ENCODE data around the gene CCDC141. TPM values are rescaled to one million over a fixed set of nuclear protein-coding genes. Genes with fewer than 3 reads are reported as not detected.
"Not testable (repeated sequence)": the region's sequence is repeated elsewhere in the genome, so short reads cannot be mapped to it uniquely, and the experiment has no call there.

CCDC141 gene
- total RNA-seq, 1 donor from 2014 or later: not detected

DNA sequence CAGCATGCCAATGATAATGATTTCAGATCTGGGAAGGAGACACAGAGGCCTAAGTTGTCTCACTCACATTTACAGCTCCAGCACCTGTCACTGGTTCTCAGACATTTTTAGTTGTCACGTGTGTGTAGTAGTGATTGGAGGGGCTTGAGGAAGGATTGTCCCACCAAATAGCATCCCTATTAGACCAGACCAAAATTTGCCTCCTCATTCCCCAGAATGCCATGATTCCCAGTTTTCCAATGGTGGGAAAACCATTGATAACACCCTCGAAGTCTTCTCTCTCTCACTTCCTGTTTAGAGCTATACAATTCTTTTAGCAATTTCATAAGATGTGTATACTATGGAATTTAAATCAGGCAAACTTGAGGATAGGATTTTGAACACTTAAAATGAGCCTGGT lies 52.5 kb downstream of the CCDC141 start:
- no peak for DNase-seq (ENCODE audit: low read depth)
- TF ChIP-seq, protein P1, sequence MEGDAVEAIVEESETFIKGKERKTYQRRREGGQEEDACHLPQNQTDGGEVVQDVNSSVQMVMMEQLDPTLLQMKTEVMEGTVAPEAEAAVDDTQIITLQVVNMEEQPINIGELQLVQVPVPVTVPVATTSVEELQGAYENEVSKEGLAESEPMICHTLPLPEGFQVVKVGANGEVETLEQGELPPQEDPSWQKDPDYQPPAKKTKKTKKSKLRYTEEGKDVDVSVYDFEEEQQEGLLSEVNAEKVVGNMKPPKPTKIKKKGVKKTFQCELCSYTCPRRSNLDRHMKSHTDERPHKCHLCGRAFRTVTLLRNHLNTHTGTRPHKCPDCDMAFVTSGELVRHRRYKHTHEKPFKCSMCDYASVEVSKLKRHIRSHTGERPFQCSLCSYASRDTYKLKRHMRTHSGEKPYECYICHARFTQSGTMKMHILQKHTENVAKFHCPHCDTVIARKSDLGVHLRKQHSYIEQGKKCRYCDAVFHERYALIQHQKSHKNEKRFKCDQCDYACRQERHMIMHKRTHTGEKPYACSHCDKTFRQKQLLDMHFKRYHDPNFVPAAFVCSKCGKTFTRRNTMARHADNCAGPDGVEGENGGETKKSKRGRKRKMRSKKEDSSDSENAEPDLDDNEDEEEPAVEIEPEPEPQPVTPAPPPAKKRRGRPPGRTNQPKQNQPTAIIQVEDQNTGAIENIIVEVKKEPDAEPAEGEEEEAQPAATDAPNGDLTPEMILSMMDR (conservative IDR thresholded peaks at IDR 0.05; ENCODE audit: low read depth, low read length): no peak
- H3K4me3 ChIP-seq (ENCODE audit: low read depth, low read length): no peak overlapping the region

DNA sequence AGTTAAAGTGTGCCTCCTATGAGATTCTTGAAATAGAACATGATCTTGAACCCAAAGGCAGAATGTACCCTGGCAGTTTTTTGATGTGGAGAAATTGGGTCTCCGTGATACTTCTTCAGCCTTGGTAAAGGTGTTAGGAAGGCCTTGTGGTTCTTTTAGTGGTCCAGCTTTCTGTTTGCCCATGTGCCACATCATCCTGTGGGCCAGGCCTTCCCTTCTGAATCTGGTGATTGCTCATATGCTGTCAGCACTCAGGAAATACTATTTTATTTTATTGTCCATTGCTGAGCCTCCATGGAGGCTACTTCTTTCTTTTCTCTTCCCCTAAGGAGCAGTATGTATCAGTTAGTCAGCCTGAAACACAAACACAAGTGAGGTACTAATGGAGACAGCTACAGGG lies 52.9 kb downstream of the CCDC141 start:
- TF ChIP-seq, protein P1 (conservative IDR thresholded peaks at IDR 0.05; ENCODE audit: low read depth, low read length): no peak
- no peak for DNase-seq (ENCODE audit: low read depth)
- H3K4me3 ChIP-seq (ENCODE audit: low read depth, low read length): no peak overlapping the region

DNA sequence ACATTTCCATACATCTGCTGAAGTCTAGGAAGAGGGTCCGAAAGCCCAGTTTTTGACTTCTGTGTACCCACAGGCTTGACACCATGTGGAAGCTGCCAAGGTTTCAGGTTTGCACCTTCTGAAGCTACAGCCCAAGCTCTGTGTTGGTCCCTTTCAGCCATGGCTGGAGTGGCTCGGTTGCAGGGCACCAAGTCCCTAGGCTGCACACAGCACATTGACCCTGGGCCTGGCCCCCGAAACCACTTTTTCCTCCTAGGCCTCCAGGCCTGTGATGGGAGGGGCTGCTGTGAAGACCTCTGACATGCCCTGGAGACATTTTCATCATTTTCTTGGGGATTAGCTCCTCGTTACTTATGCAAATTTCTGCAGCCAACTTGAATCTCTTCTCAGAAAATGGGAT lies 55.7 kb downstream of the CCDC141 start:
- no peak overlapping the region for H3K4me3 ChIP-seq (ENCODE audit: low read depth, low read length)
- TF ChIP-seq, protein P1 (conservative IDR thresholded peaks at IDR 0.05; ENCODE audit: low read depth, low read length): no peak
- no peak for DNase-seq (ENCODE audit: low read depth)

DNA sequence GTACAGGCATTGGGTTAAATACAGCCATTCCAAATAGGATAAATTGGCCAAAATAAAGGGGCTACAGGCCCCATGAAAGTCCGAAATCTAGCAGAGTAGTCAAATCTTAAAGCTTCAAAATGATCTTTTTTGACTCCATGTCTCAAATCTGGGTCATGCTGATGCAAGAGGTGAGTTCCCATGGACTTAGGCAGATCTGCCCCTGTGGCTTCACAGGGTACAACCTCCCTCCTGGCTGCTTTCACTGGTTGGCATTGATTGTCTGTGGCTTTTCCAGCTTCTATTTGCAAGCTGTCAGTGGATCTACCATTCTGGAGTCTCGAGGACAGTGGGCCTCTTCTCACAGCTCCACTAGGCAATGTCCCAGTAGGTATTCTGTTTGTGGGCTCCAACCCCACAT lies 56.1 kb downstream of the CCDC141 start:
- DNase-seq (ENCODE audit: low read depth): no peak
- TF ChIP-seq, protein P1 (conservative IDR thresholded peaks at IDR 0.05; ENCODE audit: low read depth, low read length): no peak
- no peak overlapping the region for H3K4me3 ChIP-seq (ENCODE audit: low read depth, low read length)

DNA sequence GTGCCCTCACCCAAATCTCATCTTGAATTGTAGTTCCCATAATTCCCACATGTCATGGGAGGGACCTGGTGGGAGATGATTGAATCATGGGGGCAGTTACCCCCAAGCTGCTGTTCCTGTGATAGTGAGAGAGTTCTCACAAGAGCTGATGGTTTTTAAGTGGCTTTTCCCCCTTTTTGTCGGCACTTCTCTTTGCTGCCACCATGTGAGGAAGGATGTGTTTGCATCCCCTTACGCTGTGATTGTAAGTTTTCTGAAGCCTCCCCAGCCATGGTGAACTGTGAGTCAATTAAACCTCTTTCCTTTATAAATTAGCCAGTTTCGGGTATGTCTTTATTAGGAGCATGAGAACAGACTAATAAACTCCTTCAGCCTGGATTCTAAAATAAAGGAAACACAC lies 57.2 kb downstream of the CCDC141 start:
- DNase-seq (ENCODE audit: low read depth); H3K4me3 ChIP-seq (ENCODE audit: low read depth, low read length): not testable (repeated sequence)
- TF ChIP-seq, protein P1 (conservative IDR thresholded peaks at IDR 0.05; ENCODE audit: low read depth, low read length): peak; percentile 37

DNA sequence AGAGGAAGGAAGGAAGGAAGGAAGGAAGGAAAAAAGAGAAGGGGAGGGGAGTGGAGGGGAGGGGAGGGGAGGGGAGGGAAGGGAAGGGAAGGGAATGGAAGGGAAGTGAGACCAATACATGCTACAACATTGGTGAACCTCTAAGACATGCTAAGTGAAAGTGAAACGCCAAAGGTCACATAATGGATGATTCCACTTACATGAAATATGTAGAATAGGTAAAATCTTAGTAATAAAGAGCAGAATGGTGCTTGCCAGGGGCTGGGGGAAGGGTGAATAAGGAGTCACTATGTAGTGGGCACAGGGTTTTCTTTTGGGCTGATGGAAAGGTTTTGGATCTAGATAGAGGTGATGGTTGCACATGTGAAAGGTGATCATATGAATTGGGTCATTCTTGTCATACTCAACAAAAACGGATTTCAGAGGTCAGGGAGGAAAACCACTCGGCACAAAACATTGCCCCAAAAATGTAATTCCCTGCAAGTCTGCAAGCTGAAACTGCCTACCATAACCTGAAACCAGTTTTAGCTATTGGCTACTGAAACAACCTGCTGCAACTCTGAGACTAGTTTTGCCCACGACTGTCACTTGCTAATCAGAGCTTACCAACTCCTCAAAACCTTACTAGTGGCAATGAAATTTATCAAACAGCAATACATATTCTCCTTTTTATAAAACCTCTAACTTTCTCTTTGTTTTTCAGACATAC lies 59.2 kb downstream of the CCDC141 start:
- H3K4me3 ChIP-seq (ENCODE audit: low read depth, low read length): no peak overlapping the region
- DNase-seq (ENCODE audit: low read depth): no peak

DNA sequence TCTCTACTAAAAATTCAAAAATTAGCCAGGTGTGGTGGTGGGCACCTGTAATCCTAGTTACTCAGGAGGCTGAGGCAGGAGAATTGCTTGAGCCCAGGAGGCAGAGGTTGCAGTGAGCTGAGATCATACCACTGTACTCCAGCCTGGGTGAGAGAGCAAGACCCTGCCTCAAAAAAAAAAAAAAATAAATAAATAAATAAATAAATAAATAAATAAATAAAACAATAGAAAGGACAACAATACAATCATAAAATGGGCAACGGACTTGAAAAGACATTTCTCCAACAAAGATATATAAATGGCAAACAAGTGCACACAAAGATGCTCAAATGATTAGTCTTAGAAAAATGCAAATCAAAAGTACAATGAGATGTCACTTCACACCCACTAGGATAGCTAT lies 60.5 kb downstream of the CCDC141 start:
- DNase-seq (ENCODE audit: low read depth); H3K4me3 ChIP-seq (ENCODE audit: low read depth, low read length): not testable (repeated sequence)

More for the DNA sequence above, 59.2 kb downstream of the CCDC141 start:
- TF ChIP-seq, protein P1 (conservative IDR thresholded peaks at IDR 0.05; ENCODE audit: low read depth, low read length): no peak

DNA sequence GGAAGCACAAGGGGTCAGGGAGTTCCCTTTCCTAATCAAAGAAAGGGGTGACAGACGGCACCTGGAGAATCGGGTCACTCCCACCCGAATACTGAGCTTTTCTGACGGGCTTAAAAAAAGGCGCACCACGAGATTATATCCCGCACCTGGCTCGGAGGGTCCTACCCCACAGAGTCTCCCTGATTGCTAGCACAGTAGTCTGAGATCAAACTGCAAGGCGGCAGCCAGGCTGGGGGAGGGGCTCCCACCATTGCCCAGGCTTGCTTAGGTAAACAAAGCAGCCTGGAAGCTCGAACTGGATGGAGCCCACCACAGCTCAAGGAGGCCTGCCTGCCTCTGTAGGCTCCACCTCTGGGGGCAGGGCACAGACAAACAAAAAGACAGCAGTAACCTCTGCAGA lies 67.3 kb downstream of the CCDC141 start:
- H3K4me3 ChIP-seq (ENCODE audit: low read depth, low read length); DNase-seq (ENCODE audit: low read depth): not testable (repeated sequence)

Measured in epithelial cell of proximal tubule (primary cell).